ENCODE results near the gene FDX2.

FDX2 gene

DNA sequence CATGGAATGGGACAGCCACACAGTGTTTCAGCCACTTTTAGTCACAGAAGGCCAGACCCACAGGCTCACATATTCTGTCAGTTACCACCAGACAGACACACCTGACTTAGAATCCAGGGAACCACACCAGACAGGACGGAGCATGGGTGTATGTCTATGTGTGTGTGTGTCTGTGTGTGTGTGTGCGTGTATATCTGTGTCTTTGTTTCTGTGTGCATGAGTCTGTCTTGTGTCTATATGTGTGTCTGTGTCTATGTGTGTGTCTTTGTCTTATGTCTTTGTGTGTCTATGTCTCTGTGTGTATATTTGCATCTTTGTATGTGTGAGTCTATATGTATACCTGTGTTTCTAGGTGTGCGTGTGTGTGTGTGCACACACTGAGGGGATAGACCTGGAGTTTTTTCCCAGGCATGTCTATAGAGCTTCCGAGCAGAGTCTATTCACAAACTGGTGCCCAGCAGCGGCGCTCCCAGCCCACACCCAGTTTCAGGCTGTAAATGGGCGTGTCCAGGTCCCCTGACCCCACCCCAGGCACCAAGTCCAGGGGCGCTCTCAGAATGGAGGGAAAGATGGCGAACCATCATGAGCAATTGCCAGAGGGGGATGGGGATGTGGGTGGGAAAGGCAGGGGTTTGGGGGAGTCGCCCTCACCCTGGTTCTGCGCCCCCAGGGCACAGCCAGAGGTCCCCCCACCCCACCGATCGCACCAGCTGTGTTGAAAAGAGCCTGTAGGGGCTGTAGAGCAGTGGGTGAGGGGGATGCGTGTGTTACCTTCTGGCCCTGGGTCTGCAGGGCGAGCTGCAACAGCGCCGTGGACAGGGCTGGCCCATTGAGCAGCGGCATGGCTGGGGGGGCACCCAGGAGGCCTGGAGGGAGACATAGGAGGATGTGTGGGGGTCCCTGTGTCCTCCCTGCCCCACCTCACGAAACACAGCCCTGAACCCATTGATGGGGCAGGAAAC lies 6.3 kb upstream of the FDX2 start:
- H3K4me3 ChIP-seq (ENCODE audit: low read depth, low read length) = no peak overlapping the region
- no peak for DNase-seq
- H3K36me3 ChIP-seq (replicated peaks) = peaks cover 78% of the 10 kb centered on the region
- no peaks in the 10 kb centered on the region for H3K27me3 ChIP-seq (replicated peaks)
- in situ Hi-C loops (cut with HindIII; ENCODE audit: low pct_ligation_motif_present, low sequenced_read_pairs) = no loop called here
- no peak for TF ChIP-seq CTCF (IDR thresholded peaks at IDR 0.05; ENCODE audit: low read depth, low read length, missing control alignments)
- no peak overlapping the region for H3K27ac ChIP-seq

GRCh38 chr19:10321417-10321797 lies 5.6 kb upstream of the FDX2 start:
- in situ Hi-C loops (cut with HindIII; ENCODE audit: low pct_ligation_motif_present, low sequenced_read_pairs) = no loop called here
- TF ChIP-seq CTCF (IDR thresholded peaks at IDR 0.05; ENCODE audit: low read depth, low read length, missing control alignments) = no peak
- Histone ChIP-seq H3K36me3 (replicated peaks) (peaks cover 80% of the 10 kb centered on the region), H3K27ac (no peak overlapping the region), H3K27me3 (replicated peaks) (no peaks in the 10 kb centered on the region), H3K4me3 (ENCODE audit: low read depth, low read length) (no peak overlapping the region)
- DNase-seq = no peak

DNA sequence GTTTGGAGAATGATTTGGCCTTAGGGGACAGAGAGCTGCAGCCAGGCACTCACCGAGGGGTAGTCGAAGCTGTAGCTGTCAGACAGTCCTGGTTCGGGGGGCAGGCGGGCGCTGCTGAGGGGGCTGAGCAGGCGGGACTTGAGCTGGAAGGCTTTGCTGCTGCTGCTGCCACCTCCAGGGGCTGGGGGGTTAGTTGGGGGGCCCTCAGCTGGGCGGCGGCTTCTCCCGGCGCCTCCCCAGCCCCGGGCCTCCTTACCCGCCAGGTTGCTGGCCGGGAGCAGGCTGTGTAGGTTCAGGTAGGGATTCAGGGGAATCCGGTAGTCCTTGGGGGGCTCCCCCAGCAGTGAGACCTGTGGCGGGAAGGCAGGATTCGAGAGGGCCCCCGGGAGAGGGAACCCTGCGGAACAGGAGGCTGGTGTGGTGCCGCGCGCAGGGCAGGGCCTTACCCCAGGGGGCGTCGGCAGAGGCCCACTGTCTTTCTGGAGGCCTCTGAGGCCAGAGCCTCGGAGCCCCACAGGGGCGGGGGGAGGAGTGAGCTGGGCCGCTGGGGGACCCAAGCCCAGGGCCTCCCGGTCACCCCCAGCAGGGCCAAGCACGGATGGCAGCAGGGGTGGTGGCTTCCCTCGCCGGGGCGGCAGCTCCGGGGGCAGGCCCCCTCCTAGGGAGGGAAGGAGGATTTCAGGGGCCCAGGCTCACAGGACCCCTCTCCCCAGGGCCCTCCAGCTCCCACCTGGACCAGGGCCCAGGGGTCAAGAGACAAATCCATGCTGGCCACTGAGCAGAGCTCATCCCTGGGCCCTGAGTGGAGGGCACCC lies 5.0 kb upstream of the FDX2 start:
- Histone ChIP-seq H3K36me3 (replicated peaks) (peaks cover 77% of the 10 kb centered on the region), H3K4me3 (ENCODE audit: low read depth, low read length) (no peak overlapping the region), H3K27me3 (replicated peaks) (no peaks in the 10 kb centered on the region), H3K27ac (no peak overlapping the region)
- no peak for DNase-seq
- TF ChIP-seq CTCF (IDR thresholded peaks at IDR 0.05; ENCODE audit: low read depth, low read length, missing control alignments) = no peak
- in situ Hi-C loops (cut with HindIII; ENCODE audit: low pct_ligation_motif_present, low sequenced_read_pairs) = no loop called here

DNA sequence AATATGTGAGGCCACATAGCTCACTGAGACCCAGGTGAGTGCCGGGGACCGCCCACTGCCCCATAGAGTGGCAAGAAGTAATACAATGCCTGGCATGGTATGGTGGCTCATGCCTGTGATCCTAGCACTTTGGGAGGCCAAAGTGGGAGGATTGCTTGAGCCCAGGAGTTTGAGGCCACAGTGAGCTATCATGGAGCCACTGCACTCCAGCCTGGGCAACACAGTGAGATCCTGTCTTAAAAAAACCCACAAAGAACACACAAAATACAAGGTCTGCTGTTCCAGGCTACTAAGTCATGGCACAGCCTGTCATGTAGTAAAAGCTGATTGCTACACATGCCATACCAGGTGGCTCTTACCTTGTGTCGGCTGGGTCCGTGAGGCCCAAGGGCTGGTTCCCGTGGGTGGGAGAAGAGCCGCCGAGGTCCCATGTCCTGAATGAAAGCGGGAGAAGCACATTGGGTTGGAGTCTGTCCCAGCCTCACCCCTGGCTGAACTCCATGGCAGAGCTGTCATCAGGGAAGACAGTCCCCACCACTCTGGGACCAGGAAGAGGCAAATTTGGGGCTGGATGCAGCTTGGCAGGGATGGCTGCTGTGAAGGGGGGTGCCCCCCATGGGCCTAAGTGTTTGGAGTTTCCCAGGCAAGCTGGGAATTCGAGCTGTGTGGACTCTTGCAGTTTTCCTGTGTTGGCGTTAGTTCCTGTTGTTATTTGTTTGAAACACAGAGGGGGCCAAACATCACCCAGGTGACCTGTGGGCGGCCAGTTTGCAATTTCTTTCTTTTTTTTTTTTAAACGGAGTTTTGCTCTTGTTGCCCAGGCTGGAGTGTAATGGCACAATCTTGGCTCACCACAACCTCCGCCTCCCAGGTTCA lies 3.2 kb upstream of the FDX2 start:
- in situ Hi-C loops (cut with HindIII; ENCODE audit: low pct_ligation_motif_present, low sequenced_read_pairs) = no loop called here
- Histone ChIP-seq H3K27me3 (replicated peaks) (no peaks in the 10 kb centered on the region), H3K27ac (no peak overlapping the region), H3K36me3 (replicated peaks) (peaks cover 59% of the 10 kb centered on the region), H3K4me3 (ENCODE audit: low read depth, low read length) (no peak overlapping the region)
- no peak for DNase-seq
- TF ChIP-seq CTCF (IDR thresholded peaks at IDR 0.05; ENCODE audit: low read depth, low read length, missing control alignments) = no peak

DNA sequence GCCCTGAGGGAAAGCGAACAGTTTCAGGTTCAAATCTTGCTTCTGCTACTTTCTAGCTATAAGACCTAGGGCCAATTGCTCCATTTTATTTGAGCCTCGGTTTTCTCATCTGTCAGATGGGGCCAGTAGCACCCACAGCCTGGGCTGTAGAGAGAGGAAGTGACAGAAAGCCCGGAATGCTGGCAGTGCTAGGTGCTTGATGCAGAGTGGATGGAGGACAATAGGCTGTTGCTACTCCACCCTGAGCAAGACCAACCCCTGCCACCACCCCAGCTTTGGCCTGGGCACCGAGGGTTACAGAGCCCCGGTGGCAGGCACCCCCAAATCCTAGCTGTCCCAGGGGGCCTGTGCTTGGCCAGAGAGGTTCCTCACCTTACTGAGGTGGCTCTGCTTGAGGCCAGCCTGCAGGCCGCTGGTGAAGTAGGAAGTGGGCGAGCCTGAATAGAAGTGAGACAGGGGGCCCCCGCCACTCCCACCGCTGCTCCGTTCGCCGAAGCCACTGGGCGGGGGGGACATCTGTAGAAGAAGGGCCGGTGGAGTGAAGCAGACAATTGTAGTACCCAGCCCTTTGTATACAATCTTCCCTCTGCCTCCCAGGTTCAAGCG lies 2.1 kb upstream of the FDX2 start:
- DNase-seq = no peak
- no peak overlapping the region for H3K4me3 ChIP-seq (ENCODE audit: low read depth, low read length)
- no peaks in the 10 kb centered on the region for H3K27me3 ChIP-seq (replicated peaks)
- no peak for TF ChIP-seq CTCF (IDR thresholded peaks at IDR 0.05; ENCODE audit: low read depth, low read length, missing control alignments)
- H3K36me3 ChIP-seq (replicated peaks) = peaks cover 49% of the 10 kb centered on the region
- in situ Hi-C loops (cut with HindIII; ENCODE audit: low pct_ligation_motif_present, low sequenced_read_pairs) = no loop called here
- H3K27ac ChIP-seq = no peak overlapping the region
